ENCODE results near the gene RABGGTA.
A peak's percentile ranks its signal among the peaks of the same experiment; 100 is the strongest.

The RABGGTA gene

DNA sequence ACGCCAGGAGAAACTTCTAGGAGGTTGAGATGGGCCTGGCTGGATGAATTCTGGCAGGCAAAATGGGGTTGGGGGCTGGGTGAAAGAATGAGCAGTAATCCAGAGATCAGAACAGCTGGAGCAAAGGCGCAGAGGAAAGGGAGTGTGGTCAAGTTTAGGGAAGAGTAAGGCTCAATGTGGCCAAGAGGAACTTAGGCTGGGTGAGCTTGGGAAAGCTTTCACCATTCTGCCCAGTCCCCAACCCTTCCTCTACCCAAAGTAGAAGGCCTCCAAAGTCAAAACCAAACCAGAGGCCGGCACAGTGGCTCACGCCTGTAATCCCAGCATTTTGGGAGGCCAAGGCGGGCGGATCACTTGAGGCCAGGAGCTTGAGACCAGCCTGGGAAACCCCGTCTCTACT is 10.2 kb upstream of the RABGGTA start:
- Histone ChIP-seq H3K4me2 (ENCODE audit: low read length) (no peak overlapping the region), H3K9me3 (ENCODE audit: control insufficient read depth, insufficient read depth, low read length) (no peaks in the 10 kb centered on the region), H3K4me3 (ENCODE audit: low read length) (no peak overlapping the region), H3K4me1 (ENCODE audit: control insufficient read depth, low read length) (peaks cover 15% of the 10 kb centered on the region), H3K27ac (ENCODE audit: low read depth, low read length) (no peak overlapping the region), H3K9me2 (replicated peaks; ENCODE audit: control insufficient read depth, low read length) (no peaks in the 10 kb centered on the region), H3F3A (ENCODE audit: control insufficient read depth, insufficient read depth) (no peaks in the 10 kb centered on the region), H3K27me3 (ENCODE audit: control insufficient read depth, low read length) (no peaks in the 10 kb centered on the region), H3K79me2 (ENCODE audit: control insufficient read depth, low read length) (no peaks in the 10 kb centered on the region), H3K36me3 (ENCODE audit: control insufficient read depth, low read length) (no peaks in the 10 kb centered on the region), H4K20me1 (ENCODE audit: control insufficient read depth, insufficient read depth, low read depth, low read length) (no peaks in the 10 kb centered on the region)
- TF ChIP-seq, protein P1, sequence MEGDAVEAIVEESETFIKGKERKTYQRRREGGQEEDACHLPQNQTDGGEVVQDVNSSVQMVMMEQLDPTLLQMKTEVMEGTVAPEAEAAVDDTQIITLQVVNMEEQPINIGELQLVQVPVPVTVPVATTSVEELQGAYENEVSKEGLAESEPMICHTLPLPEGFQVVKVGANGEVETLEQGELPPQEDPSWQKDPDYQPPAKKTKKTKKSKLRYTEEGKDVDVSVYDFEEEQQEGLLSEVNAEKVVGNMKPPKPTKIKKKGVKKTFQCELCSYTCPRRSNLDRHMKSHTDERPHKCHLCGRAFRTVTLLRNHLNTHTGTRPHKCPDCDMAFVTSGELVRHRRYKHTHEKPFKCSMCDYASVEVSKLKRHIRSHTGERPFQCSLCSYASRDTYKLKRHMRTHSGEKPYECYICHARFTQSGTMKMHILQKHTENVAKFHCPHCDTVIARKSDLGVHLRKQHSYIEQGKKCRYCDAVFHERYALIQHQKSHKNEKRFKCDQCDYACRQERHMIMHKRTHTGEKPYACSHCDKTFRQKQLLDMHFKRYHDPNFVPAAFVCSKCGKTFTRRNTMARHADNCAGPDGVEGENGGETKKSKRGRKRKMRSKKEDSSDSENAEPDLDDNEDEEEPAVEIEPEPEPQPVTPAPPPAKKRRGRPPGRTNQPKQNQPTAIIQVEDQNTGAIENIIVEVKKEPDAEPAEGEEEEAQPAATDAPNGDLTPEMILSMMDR (IDR thresholded peaks at IDR 0.05; ENCODE audit: low read depth, low read length, poor library complexity, severe bottlenecking): no peak
- no peak for TF ChIP-seq EZH2phosphoT487 (IDR thresholded peaks at IDR 0.05; ENCODE audit: borderline replicate concordance, low read length)

- Histone ChIP-seq H4K20me1 (ENCODE audit: control insufficient read depth, insufficient read depth, low read depth, low read length) (no peaks in the 10 kb centered on the region), H3K9me3 (ENCODE audit: control insufficient read depth, insufficient read depth, low read length) (no peaks in the 10 kb centered on the region), H3K27ac (ENCODE audit: low read depth, low read length) (no peak overlapping the region), H3K79me2 (ENCODE audit: control insufficient read depth, low read length) (no peaks in the 10 kb centered on the region), H3F3A (ENCODE audit: control insufficient read depth, insufficient read depth) (no peaks in the 10 kb centered on the region), H3K9me2 (replicated peaks; ENCODE audit: control insufficient read depth, low read length) (no peaks in the 10 kb centered on the region), H3K4me1 (ENCODE audit: control insufficient read depth, low read length) (peaks cover 15% of the 10 kb centered on the region), H3K4me2 (ENCODE audit: low read length) (no peak overlapping the region), H3K27me3 (ENCODE audit: control insufficient read depth, low read length) (no peaks in the 10 kb centered on the region), H3K36me3 (ENCODE audit: control insufficient read depth, low read length) (no peaks in the 10 kb centered on the region), H3K4me3 (ENCODE audit: low read length) (no peak overlapping the region)
- TF ChIP-seq, protein P1 (IDR thresholded peaks at IDR 0.05; ENCODE audit: low read depth, low read length, poor library complexity, severe bottlenecking): no peak
- TF ChIP-seq EZH2phosphoT487 (IDR thresholded peaks at IDR 0.05; ENCODE audit: borderline replicate concordance, low read length): no peak
Observed at GRCh38 chr14:24280797-24281460, 9.5 kb upstream of the RABGGTA start.

DNA sequence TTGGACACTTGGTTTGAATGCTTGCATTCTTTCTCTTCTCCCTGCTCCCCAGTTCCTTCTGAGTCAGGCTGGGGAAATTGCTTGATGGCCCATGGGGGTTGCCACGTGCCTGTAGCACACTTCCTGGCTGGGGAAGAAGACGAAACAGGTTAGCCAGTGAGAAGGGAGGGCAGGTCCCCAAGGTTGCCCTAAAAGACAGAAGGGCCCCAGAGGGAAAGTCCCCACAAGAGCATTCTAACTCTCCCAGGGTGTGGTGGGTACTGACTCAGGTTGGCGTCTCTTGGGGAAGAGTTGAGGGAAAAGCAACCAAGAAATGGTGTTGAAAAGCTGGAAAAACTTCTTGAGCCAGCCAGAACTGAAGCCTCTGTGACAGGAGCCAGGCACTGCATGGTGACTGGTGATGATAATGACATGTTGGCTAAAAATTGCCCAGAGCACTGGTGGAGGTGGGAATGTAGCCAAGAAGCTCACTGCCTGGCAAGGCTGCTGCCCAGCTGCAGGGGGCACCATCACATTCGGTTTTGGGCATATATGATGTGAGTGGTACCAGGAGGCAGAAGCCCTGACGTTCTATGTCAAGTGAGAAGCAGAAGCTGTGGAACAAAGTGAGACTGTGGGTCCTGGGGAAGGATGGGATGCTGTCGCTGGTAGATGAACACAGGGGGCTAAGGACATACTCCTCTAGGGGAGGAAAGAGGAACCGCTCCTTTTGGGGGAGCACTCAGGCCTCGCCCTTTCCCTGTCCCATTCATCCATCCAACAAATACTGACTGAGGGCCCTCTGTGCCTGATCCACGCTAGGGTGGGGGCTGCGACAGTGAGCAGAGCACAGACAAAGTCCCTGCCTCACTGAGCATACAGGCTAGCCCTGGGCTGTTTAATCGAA is 8.1 kb upstream of the RABGGTA start:
- no peak overlapping the region for H3K4me3 ChIP-seq (ENCODE audit: low read length)
- H3K4me1 ChIP-seq (ENCODE audit: control insufficient read depth, low read length): peaks cover 19% of the 10 kb centered on the region
- no peaks in the 10 kb centered on the region for H3K9me2 ChIP-seq (replicated peaks; ENCODE audit: control insufficient read depth, low read length)
- TF ChIP-seq, protein P1 (IDR thresholded peaks at IDR 0.05; ENCODE audit: low read depth, low read length, poor library complexity, severe bottlenecking): peak; percentile 65
- no peak for TF ChIP-seq EZH2phosphoT487 (IDR thresholded peaks at IDR 0.05; ENCODE audit: borderline replicate concordance, low read length)
- H3F3A ChIP-seq (ENCODE audit: control insufficient read depth, insufficient read depth): no peaks in the 10 kb centered on the region
- H3K79me2 ChIP-seq (ENCODE audit: control insufficient read depth, low read length): no peaks in the 10 kb centered on the region
- H3K4me2 ChIP-seq (ENCODE audit: low read length): peak overlapping the region; percentile 5; the same call in 1 of the 2 replicates
- no peak overlapping the region for H3K27ac ChIP-seq (ENCODE audit: low read depth, low read length)
- H4K20me1 ChIP-seq (ENCODE audit: control insufficient read depth, insufficient read depth, low read depth, low read length): no peaks in the 10 kb centered on the region
- no peaks in the 10 kb centered on the region for H3K36me3 ChIP-seq (ENCODE audit: control insufficient read depth, low read length)
- no peaks in the 10 kb centered on the region for H3K27me3 ChIP-seq (ENCODE audit: control insufficient read depth, low read length)
- H3K9me3 ChIP-seq (ENCODE audit: control insufficient read depth, insufficient read depth, low read length): no peaks in the 10 kb centered on the region
